GM21367 (cell line): ENCODE measurements around the gene PDGFB.

Experiments used
- ATAC-seq: cut with Tn5 transposase; IDR thresholded peaks from one replicate; pipeline ENCODE4 v1.9.1; 2021; ENCODE audit not compliant: unreplicated experiment

The PDGFB gene

DNA sequence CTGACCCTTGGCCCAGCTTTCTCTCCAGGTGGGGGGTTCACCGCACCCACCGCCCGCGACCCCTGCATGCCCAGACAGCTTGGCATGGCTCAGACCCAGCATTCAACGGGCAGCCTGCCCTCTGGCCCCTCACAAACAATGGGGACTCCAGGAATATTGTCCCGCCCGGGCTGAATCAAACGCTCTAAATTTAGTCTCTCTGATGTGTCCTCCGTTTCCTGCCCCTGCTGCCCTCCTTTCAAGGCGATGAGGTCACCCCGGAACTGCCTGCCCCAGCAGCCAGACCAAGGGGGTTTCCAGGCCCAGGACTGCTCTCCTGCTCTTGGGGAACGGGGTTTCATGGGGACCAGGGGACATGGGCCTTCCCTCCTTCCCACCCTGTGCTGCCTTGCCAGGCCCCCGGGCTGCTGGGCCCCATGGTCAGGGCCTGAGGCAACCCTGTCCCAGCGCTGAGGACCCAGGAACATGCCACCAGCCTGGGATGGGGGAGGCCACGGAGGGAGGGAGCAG lies 10.1 kb upstream of the PDGFB start:
- no peak for ATAC-seq

DNA sequence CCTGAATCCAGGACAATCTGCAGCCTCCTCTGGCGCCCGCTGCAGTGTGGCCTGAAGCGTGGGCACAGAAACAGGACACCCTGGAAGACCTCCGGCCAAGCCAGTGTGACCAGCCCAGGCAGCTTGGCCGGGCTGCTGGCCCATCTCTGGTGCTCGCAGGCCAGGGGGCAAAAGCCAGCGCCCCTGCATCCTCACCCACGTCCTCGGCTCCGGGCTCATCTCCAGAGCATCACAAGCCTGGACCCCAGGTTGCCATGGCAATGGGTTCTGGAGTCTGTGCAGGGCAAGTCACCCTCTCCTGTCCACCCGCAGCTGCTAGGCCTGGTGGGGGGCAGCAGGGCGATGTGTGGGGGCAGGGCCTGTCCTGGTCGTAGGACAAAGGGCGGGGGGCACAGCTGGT lies 9.3 kb upstream of the PDGFB start:
- no peak for ATAC-seq

DNA sequence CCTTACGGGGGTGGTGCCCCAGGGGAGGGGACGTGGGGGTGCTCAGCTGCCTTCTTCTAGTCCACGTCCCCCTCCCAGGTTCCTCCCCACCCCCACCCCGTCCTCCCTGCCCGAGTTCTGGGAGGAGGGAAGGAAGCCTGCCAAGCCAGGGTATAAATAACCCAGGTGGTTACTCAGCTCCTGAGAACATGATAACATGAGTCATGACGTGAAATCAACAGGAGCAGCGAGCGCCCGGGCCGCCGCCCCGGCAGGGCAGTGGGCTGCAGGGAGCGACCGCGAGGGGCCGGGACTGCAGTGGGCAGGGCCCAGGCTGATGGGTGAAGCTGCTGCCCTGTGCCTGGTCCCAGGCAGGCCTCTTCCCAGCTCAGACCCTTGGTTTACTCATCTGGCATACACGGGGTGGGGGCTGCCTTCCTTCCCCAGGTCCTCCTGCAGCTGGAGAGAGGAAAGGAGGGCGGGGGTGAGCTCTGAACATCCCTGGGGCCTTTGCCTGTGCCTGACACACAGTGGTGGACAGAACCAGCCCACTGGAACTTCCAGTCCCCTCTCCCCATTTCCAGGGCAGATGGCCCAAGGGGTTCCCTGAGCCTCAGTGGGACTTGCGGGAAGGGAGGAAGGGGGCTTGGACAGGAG lies 8.8 kb upstream of the PDGFB start:
- ATAC-seq, result no peak

DNA sequence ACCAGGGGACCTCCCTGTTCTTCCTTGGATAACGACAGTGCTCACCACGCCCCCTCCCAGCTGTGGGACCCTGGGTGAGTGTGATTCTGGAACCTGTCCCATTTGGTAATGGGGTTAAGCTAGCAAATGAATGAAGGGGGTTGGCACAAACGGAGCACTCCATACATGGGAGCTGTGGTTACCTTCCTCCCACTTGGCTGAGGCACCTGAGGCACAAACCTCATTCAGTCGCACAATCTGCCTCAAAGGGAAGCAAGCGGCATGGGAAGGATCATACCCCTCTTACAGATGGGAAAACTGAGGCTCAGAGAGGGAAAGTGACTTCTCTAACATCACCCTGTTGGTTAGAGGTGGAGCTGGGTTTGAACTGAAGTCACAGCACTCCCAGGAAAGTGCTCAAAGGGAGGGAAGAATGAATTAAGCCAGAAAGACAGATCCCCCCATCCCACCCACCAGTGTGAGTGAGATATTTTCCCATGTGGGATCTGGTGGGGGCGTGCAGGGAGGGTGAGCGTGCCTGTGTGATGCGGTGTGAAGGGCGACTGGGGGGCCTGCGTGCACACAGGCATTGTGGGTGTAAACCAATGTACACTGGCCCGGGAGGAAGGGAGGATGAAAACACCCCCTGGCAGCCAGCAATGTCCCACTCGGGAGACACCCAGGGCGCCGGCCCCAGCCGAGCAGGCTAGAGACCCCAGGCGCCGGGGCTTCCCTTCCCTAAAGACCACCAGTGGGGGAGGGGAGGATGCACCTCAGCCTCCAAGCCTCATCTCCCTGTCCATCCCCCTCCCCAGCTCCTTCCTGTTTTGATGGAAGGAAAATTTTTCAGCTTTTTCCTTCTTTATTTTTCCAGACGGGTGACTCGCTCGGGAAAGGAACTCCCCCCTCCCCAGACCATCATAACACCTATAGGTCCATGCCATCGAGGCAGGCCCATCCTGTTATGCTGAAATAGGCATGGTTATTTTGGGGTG lies 8.0 kb upstream of the PDGFB start:
- ATAC-seq, result no peak

DNA sequence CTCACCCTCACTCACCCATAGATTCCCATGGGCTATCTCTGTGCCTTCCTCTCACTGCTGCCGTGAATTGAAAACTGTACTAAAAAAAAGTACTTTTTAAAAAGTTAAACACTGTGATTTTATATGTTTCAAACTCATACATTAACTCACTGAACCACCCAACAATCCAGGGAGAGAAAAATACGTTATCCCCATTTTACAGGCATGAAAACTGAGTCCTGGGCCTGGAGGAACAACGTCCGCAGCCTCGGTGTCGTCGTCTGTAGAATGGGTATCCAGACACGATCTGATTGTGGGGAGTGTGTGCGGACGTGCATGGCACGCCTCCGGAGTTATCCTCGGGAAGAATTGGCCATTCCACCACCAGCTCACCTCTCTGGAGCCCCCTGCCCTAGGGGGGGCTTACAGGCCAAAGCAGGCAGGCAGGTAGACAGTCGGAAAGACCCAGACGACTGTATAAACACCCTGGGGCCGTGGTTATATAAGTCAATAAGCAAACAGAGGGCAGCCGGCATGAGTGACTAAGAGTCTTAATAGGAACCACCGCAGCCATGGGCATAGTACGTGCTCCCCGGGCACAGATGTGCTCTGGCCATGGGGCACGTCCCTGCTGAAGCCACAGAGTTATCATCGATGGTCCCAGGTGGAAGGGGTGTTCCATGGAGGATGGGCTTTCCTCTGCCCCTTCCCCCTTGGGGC lies 7.1 kb upstream of the PDGFB start:
- ATAC-seq, result no peak

DNA sequence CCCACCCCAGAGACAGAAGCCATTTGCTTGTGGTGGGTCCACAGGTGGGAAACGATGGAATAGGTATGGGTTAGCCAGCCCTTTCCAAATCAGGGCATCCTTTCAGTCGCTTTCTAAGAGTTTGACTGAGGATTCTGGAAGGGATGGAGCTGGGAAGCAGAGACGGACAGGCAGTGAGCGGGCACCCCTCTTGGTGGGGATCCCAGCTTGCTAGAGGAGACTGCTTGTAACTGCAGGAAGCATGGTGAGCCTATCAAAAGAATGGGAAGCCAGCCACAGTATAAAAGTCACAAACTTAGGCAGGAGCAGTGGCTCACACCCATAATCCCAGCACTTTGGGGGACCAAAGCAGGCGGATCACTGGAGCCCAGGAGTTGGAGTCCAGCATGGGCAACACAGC lies 6.1 kb upstream of the PDGFB start:
- no peak for ATAC-seq

DNA sequence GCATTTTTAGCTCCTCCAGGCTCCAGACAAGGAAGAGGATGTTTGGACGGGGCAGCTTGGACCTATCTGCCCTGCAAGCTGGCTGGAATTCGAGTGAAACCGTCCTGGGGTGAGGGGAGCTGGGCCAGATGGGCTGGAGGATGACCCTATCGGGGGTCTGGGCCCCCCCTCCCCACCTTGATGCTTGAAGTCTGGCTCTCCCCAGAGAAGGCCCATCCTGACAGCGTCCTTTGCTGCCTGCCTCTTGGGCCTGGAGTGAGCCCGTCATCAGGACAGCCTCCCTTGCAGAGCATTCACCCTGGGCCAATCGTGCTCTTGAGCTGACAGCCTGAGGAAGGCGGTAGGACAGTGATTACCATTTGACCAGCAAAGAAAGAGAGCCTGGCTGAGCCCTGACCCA lies 5.3 kb upstream of the PDGFB start:
- ATAC-seq, result no peak

DNA sequence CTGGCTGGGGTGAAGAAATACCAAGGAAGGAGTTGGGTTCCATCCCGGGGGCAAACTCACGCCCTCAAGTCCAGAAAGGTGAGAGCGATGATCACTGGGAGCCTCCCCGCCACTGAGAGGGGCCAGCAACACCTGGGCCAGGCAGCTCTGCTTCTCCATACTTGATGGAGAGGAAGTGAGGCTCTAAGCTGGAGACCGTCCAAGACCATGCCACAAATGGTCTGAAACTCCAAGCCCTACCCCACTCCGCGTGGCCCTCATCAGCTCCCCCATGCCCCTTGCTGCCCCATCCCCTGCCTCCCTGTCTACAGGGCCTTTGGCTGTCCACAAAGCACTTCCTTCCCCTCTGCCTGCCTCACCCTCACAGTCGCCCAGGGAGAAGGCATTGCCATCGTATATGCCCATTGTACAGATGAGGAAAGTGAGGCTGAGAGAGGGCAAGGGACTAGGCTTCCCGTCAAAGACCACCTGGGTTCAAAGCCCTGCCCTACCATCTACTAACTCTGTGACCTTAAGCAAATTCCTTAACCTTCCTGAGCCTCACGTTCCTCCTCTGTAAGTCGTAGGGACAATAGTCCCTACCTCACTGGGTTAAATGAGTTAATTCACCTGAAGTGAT lies 4.4 kb upstream of the PDGFB start:
- no peak for ATAC-seq

DNA sequence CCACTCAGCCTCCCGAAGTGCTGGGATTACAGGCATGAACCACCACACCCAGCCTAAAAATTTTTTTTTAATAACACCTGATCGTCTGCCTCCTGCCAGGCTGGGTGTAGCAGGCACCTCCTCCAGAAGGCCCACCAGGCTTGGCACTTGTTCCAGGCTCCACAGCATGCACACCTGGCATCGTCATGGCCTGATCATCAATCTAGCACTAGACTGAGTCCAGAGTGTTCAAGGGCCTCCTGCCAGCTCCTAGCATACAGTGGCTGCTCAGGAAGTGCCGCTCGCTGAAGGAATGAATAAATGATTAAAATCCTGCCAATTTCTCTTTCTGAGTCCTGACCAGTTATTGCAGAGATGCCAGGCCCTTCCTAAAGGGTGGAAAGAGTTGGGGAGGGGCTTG lies 3.5 kb upstream of the PDGFB start:
- no peak for ATAC-seq

DNA sequence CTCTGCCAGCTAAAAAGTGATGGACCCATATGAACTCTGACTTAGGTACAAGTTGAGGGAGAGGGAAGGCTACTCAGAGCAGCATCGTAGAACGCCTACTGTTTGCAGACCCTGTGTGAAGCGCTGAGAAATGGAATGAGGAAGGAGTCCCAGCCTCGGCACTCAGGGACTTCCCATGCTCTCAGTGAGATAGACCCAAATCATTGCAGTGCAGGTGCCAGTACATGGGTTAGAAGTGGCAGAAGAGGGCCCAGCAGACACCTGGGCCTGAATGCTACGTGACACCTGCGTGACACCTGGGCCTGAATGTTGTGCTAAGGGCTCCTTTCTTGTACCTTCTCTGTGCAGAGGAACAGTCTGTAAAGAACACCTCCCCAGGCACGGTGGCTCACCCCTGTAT lies 2.6 kb upstream of the PDGFB start:
- ATAC-seq, result no peak

DNA sequence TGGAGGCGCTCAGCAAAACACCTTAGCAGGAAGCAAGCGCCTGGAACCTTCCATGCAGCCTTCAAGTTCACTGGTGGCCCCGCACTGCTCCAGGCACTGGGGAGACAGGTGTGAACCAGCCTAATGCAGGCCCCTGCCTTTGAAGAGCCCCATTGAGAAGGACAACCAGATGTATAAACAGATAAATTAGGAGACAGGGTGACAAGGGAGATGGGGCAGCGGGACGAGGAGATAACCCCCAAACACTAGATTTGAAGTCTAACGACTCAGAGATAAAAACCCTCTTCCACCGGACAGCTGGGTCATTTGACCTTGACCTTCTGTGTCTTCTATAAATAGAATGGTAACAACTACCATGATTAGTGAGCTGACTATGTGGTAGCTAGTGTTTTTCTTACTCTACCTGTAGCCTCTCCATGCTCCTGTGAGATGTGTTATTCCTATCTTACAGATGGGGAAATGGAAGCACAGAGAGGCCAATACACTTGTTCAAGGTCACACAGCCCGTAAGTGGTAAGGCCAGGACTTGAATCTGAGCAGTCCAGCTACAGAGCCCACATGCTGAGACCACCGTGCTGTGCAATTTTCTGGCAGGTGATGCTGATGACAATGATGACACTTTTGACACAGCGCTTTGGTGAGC lies 2.0 kb upstream of the PDGFB start:
- ATAC-seq, result no peak

DNA sequence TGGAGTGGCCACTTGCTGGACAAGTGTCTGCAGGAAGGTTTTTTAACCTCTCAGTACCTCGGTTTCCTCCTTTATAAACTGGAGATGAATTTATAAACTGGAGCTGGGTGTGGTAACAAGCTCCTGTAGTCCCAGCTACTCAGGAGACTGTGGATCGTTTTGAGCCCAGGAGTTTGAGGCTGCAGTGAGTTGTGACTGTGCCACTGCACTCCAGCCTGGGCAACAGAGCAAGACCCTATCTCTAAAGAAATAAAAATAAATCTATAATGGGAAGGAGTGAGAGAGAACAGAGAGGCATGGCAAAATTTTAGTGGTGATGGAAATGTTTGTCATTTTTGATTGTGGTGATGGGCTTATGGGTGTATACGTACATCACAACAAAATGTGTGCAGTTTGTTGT lies 1.4 kb upstream of the PDGFB start:
- ATAC-seq, result no peak

DNA sequence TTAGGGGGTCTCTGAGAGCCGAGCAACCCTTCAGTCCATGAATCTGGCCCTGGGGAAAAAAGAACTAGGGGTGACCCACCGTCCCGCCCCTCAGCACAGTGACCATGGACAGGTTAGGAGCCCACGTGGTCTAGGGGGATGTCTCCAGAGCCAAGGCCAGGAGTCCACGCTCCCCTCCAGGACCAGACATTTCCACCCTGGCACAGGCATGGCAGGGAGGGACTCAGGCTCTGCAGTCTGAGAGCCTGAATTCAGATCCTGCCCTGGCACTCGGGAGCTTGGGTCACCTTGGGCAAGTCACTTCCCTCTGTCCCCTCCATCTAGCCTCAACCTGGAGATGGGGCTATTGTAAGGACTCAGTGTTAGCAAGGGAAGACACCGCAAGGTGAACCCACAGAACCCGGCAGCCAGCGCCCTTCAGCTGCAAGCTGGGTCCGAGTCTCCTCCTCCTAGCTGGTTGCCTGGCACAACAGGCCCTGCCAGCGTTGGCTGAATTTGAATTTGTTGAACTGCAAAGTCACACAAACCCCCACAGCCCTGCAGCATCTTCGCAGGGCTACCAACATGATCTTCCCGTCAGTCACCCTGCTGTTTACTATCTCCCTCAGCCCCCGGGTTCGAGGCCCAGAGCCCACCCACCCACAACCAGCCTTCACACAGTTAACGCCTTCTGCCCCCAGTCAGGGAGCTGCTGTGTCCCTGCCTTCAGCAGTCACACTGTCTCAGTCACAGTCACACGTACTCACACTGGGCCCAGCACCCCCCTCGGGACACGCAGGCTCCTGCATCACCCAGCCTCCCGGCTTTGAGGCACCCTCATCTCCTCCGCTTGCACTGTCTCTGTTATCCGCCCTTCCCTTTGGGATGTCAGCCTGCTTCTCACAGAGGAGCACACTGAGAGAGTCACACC lies 603 bp upstream of the PDGFB start:
- no peak for ATAC-seq

DNA sequence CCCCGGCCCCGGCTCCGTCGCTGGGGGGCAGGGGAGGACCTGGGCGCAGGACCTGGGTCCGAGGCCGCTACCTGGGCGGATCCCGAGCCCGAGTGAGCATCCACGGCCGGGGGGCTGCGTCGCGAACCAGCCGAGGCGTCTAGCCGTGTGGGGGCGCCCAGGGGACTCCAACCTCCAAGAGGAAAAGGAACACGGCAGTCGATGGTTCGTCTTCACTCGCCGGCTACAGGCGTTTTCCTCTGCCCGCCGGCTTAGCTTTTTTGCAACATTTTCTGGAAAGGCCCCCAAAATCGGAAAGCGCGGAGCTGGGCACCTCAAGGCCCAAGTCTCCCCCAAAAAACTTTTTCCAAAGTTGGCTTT lies 666 bp downstream of the PDGFB start:
- ATAC-seq, result no peak

DNA sequence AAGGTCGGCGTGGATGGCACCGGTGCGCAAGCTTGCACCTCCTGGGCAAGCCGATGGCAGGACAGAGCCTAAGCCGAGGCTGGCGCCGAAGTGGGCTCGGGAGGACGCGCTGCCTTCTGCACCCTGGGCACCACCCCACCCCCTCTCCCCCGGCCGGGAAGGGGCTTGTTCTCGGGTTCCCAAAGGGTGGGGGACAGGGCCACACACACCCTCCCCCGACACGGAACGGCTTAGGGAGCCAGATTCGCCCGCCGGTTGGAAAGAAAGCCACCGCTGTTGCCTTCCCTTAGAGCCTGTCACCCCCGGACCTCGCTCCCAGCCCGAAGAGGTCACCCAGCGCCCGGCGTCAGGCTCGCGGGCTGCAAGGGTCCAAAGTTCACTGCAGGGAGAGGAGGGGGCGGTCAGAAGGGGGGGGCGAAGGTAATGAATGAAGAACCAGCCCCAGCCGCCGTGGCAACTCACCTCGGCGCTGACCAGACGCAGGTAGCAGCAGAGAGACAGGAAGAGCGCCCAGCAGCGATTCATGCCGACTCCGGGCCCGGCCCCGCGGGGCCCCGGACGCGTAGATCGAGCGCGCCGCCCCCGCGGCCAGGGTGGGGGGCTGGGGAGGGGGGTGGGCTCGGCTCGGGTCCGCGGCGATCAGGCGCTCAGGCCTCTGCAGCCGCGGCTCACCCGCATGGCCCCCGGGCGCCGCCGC lies 1.2 kb downstream of the PDGFB start:
- ATAC-seq, result no peak

DNA sequence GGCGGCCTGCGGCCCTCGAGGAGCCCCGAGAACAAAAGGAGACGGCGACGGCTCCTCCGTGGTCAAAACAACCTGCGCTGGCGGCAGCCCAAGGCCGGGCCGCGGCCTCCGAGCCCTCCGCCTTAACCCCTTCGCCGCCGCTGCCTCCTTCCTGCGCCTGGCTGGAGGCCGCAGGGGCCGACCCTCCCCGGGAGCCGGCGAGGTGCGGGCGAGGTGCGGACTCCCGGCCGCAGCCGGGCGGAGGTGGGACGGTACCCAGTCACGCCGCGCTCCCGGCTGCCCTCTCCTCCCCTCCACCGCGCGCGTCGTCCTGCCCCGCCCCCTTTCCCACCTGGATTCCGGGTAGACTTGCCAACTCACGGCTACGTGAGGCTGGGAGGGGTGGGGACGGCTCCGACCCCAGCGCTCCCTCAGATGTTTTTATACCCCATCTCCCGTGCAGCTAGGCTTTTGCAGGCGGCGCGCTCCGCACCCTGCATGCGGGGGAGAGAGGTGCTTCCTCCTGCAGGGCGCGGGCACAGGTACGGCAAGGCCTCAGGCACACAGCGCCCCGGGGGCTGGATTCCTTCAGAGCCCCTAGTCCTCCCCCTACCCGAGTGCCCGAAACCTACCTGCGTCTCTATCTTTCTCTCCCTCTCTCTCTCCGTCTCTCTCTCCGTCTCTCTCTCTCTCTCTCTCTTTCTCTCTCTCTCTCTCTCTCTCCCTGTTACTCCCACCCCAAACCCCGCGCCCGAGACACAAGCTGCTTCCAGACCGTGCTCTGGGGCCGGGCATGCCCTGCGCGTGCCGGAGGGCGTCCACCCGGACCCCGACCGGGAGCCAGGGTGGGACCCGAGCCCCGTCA lies 2.0 kb downstream of the PDGFB start:
- ATAC-seq, result no peak

DNA sequence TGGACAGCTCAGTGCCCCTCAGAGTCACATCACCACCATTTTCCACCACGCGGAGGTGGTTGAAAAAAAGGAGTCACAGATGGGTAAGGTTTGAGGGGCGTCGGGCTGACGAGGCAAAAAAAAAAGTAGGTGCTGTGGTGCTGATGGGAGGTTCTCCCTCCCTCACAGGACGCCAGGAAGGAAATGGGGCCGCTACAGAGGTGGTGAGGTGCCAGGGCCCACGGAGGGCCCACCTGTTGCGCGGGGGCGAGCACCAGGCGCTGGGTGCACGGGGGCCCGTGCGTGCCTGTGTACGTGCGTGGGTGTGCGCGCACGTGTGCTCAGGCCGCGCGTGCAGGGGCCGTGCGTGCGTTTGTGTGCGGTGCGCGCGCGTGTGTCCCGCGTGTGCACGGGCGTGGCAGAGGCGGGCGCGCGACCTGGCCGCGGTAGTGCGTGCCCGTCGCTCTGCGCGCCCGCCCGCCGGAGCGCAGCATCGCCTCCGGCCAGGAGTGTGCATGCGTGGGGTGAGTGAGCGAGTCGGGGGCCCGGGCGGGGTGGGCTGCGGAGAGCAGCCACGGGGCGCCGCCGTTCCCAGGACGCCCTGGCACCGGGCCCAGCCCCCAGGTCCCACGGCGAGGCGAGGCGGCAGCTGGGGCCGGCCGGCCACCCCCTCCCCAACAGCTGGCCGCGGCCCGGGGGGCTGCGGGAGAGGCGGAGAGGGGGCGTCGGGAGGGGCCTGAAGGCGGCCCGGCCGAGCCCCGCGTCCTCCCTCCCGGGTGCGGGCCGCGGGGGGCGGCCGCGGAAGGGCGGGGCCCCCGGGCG lies 2.8 kb downstream of the PDGFB start:
- no peak for ATAC-seq
